ENCODE measurements around the gene ASIC4. TPM values are rescaled to one million over a fixed set of nuclear protein-coding genes. Genes with fewer than 3 reads are reported as not detected.

Gene ASIC4
- total and polyA plus RNA-seq, 2 of the 13 experiments (the other 11 are each of a cell fraction or from before 2014, with no cell fraction given): 0.03 TPM; not detected in 1

- intact Hi-C loops (cut with micrococcal nuclease; ENCODE audit: unreplicated experiment) (loop anchor here (1.0 to 5.0 kb wide), 3 partner anchors 20 to 81 kb away; partner anchors contain the start of gene STK11IP), in situ Hi-C loops (cut with HindIII; ENCODE audit: extremely low pct_ligation_motif_present, low pct_unique_long_range_greater_than_20kb) (loop anchor here (5.0 kb wide), 1 partner anchor 36 kb away; the partner anchor contains the start of gene STK11IP)
- Histone ChIP-seq H3K4me3 (replicated peaks in 1 of 3; ENCODE audit: insufficient read depth in 1 of 3, low read depth in 2 of 3, low read length in 3 of 3) (no peak overlapping the region), H3K9ac (ENCODE audit: insufficient read depth, low read depth, low read length) (no peak overlapping the region), H3K36me3 (replicated peaks in 1 of 2; ENCODE audit: control insufficient read depth in 1 of 2, insufficient read depth in 2 of 2, low read length in 2 of 2) (peaks cover 18 to 25% of the 10 kb centered on the region in 2 experiments; a peak in 4 of 5 replicates), H3K27ac (ENCODE audit: extremely low read length, insufficient read depth, low read length) (no peak overlapping the region), H3K27me3 (ENCODE audit: control insufficient read depth in 1 of 2, insufficient read depth in 2 of 2, low read length in 2 of 2) (no peaks in the 10 kb centered on the region), H4K20me1 (ENCODE audit: insufficient read depth, low read length) (no peaks in the 10 kb centered on the region), H3K79me2 (ENCODE audit: insufficient read depth, low read length) (no peaks in the 10 kb centered on the region), H3K9me3 (ENCODE audit: low read length) (no peaks in the 10 kb centered on the region), H2AFZ (ENCODE audit: low read length) (no peak overlapping the region), H3K4me2 (ENCODE audit: low read depth, low read length) (no peak overlapping the region), H3K4me1 (ENCODE audit: insufficient read depth, low read length) (peaks cover 41% of the 10 kb centered on the region)
- CTCF ChIA-PET (ENCODE audit: low intra/inter-chr PET ratio, low total read pairs): interaction anchor here (2.7 to 3.7 kb wide), 2 partner anchors 19 to 82 kb away, joined by 19 to 28 read pairs; no protein-coding TSS in a partner anchor
- FAIRE-seq (no peak), ATAC-seq (peak; percentile 4), DNase-seq (ENCODE audit: low spot score) (no peak)
- BruUV-seq (replicated peaks): no TSS peak
- 83% methylated on average over 3 of the region's 3 CpGs for WGBS (ENCODE audit: low lambda C conversion rate)
- POLR2A ChIA-PET: interaction anchor here (0.6 to 4.2 kb wide), 10 partner anchors 9 to 62 kb away, joined by 3 to 45 read pairs (median 6); partner anchors contain the start of genes CHPF, GMPPA, INHA and OBSL1
- TF ChIP-seq POLR2AphosphoS5 (IDR thresholded peaks at IDR 0.05; ENCODE audit: low read depth, low read length) (0 out of 2 replicates have a peak, but pooled peaks have one; percentile 16), SP1 (IDR thresholded peaks at IDR 0.05) (no peak), SP1 (CRISPR knock-in tag; IDR thresholded peaks at IDR 0.05) (no peak), ZNF446 (CRISPR knock-in tag; IDR thresholded peaks at IDR 0.05) (0 out of 2 replicates have a peak, but pooled peaks have one; percentile 9), MEF2D (CRISPR knock-in tag; IDR thresholded peaks at IDR 0.05) (0 out of 2 replicates have a peak, but pooled peaks have one; percentile 9), AKAP8 (CRISPR knock-in tag; IDR thresholded peaks at IDR 0.05) (no peak; the same call in 1 of the 2 replicates), SMAD1 (CRISPR knock-in tag; IDR thresholded peaks at IDR 0.05; ENCODE audit: borderline replicate concordance, low read depth) (peak; percentile 44; the same call in 1 of the 2 replicates), ZNF646 (CRISPR knock-in tag; IDR thresholded peaks at IDR 0.05) (peak; percentile 23; the same call in 1 of the 2 replicates), NR0B2 (CRISPR knock-in tag; IDR thresholded peaks at IDR 0.05) (0 out of 2 replicates have a peak, but pooled peaks have one; percentile 63), PRPF4 (IDR thresholded peaks at IDR 0.05; ENCODE audit: low read depth, low read length, poor library complexity, severe bottlenecking) (no peak), ZNF350 (CRISPR knock-in tag; IDR thresholded peaks at IDR 0.05; ENCODE audit: borderline replicate concordance, low read depth) (0 out of 2 replicates have a peak, but pooled peaks have one; percentile 43), CENPX (CRISPR knock-in tag; IDR thresholded peaks at IDR 0.05) (no peak), ZFP91 (CRISPR knock-in tag; IDR thresholded peaks at IDR 0.05; ENCODE audit: borderline replicate concordance) (0 out of 2 replicates have a peak, but pooled peaks have one; percentile 41), KAT2B (IDR thresholded peaks at IDR 0.05; ENCODE audit: borderline replicate concordance, low read depth, low read length) (no peak), ETV5 (CRISPR knock-in tag; IDR thresholded peaks at IDR 0.05; ENCODE audit: borderline replicate concordance) (no peak), ZNF451 (CRISPR knock-in tag; IDR thresholded peaks at IDR 0.05) (no peak), ZNF563 (CRISPR knock-in tag; IDR thresholded peaks at IDR 0.05) (peak; percentile 65)
Measured at GRCh38 chr2:219560893-219561178, 46.6 kb downstream of the ASIC4 start.

Measured in HepG2 (cell line).